ENCODE data around the gene CACFD1.
"Not testable (repeated sequence)": the region's sequence is repeated elsewhere in the genome, so short reads cannot be mapped to it uniquely, and the experiment has no call there.

CACFD1 gene

GRCh38 chr9:133441571-133441970 lies 18.2 kb upstream of the CACFD1 start:
- no peak for DNase-seq

DNA sequence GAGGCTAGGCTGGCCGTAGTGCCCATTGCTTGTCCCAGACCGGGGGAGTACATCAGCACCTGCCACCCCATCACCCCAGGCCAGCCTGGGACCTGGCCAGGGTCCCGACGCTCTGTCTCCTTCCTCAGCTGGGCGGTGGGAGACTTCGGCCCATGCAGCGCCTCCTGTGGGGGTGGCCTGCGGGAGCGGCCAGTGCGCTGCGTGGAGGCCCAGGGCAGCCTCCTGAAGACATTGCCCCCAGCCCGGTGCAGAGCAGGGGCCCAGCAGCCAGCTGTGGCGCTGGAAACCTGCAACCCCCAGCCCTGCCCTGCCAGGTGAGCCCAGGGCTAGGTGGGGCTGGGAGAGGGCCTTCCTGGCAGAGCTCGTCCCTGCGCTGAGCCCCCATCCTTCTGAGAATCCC lies 16.5 kb upstream of the CACFD1 start:
- DNase-seq: no peak

GRCh38 chr9:133443982-133444381 lies 15.8 kb upstream of the CACFD1 start:
- DNase-seq: no peak

DNA sequence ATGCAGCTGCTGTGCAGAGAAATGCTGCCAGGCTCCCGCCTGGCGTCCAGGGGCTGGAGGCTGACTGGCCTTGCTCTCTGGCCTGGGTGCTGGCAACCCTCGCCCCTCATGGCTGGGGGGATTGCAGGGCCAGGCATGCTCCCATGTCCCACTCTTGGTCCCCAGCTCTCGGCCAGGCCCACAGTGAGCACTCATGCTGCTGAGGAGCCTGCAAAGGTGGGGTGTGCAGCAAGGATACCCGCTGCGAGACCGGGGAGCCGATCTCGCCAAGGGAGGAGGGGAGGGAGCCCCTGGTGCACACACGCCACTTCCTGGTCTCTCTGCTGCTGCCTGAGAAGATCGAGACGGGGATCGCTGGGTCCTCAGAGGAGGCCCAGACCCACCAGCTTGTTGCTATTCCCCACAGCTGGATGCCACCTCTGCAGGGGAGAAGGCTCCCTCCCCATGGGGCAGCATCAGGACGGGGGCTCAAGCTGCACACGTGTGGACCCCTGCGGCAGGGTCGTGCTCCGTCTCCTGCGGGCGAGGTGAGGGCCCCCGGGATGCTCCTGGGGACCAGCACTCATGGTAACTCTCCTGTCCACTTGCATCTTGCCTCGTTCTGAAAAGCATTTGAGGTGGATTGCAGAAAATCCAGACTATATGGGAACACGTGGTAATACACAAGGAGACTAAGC lies 14.3 kb upstream of the CACFD1 start:
- DNase-seq: no peak

DNA sequence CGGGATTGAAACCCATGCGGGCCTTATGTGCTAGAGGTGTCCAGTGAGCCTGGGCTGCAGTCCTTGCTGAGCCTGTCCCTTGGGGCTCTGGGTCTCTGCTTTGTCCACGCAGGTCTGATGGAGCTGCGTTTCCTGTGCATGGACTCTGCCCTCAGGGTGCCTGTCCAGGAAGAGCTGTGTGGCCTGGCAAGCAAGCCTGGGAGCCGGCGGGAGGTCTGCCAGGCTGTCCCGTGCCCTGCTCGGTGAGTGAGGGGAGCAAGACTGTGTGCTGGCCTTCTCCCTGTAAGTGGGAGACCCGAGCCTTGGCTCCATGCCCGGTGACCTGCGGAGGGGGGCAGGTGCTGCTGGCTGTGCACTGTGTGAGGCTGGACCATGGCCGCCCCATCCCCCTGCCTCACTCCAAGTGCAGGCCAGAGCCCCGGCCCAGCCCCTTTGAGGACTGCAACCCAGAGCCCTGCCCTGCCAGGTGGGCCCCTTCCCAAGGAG lies 11.2 kb upstream of the CACFD1 start:
- no peak for DNase-seq

- DNase-seq: no peak
Measured at GRCh38 chr9:133449760-133450159, 10.0 kb upstream of the CACFD1 start.

DNA sequence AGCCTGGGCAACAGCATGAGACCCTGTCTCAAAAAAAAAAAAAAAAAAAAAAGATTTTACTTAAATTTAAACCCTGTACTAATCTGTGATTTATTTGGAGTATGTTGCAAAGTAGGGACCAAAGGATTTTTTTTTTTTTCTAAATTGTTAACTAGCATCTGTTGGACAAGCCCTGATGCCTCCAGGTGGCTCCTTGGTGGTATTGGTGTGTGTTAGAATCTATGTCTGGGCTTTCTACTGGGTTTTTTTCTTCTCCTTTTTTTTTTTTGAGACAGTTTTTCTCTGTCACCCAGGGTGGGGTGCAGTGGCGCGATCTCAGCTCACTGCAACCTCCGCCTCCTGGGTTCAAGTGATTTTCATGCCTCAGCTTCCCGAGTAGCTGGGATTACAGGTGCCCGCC lies 7.9 kb upstream of the CACFD1 start:
- not testable (repeated sequence) for DNase-seq

GRCh38 chr9:133452562-133452961 lies 7.2 kb upstream of the CACFD1 start:
- no peak for DNase-seq

DNA sequence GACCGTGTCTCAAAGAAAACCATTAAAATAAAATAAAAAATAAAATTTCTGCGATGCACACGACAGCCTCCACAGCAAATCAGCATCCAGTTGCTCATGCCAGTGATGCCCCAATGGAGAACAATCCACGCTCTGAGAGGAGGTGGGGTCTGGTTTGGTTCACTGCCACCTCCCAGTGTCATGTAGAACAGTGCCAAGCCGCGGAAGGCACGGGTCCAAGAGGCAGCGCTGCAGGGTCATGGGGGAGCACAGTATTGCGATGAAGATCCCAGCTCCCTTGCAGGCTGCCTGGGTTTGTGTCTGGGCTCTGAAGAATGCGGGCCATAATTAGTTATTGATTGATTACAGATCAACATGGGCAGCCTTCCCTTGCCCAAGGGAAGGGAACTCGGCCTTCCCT lies 6.1 kb upstream of the CACFD1 start:
- no peak for DNase-seq

DNA sequence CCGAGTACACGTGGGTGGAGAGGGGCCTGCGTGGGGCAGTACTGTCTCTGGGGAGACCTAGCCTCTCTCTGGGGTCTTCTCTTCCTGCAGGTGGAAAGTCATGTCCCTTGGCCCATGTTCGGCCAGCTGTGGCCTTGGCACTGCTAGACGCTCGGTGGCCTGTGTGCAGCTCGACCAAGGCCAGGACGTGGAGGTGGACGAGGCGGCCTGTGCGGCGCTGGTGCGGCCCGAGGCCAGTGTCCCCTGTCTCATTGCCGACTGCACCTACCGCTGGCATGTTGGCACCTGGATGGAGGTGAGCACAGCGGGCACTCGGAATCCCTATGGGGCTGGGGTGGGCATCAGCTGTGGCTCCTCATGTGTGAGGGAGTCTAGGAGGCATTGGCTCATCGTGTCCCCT lies 5.5 kb upstream of the CACFD1 start:
- DNase-seq: no peak

DNA sequence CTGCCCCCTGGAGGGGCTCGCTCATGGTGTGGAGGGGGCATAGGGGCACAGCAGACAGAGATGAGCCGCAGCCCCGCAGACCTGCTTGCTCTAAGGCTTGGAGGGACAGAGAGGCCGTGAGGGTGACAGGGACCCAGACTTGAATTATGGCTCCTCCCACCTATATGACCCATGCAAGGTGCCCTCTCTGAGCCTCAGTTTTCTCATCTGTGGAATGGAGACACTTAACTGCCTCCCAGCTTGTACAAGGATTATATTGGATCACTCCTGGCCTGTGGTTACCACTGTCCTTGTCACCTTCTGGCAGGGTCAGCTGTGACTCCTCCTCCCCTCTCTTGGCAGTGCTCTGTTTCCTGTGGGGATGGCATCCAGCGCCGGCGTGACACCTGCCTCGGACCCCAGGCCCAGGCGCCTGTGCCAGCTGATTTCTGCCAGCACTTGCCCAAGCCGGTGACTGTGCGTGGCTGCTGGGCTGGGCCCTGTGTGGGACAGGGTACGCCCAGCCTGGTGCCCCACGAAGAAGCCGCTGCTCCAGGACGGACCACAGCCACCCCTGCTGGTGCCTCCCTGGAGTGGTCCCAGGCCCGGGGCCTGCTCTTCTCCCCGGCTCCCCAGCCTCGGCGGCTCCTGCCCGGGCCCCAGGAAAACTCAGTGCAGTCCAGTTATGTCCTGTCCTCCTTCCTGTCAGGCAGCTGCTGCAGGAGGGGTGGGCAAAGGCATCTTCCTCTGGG lies 4.7 kb upstream of the CACFD1 start:
- DNase-seq: no peak

DNA sequence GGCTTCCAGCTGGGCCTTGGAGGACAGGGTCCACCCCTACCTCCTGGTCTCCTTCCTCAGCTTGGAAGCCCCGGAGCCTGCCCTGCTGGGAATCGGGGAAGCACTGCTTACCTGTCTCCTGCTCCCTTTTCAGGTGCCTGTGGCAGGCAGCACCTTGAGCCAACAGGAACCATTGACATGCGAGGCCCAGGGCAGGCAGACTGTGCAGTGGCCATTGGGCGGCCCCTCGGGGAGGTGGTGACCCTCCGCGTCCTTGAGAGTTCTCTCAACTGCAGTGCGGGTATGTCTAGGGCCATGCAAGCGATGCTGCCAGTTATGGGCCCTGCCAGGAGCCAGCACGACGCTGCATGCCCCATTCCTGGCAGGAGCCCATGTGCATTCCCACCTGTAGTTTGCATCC lies 3.8 kb upstream of the CACFD1 start:
- DNase-seq: no peak

DNA sequence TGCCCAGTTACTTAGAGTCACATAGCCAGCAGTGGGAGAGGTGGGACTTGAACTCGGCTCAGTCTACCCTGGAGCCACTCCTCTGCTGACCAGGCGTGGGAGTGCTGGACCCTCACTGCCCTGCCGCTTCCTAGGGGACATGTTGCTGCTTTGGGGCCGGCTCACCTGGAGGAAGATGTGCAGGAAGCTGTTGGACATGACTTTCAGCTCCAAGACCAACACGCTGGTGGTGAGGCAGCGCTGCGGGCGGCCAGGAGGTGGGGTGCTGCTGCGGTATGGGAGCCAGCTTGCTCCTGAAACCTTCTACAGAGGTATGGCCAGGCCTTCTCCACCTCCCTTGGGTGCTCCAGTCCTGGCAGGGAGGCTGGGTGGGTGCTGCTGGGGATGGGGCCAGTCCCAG lies 3.4 kb upstream of the CACFD1 start:
- no peak for DNase-seq

GRCh38 chr9:133457233-133457632 lies 2.5 kb upstream of the CACFD1 start:
- no peak for DNase-seq

- no peak for DNase-seq
Measured at GRCh38 chr9:133457748-133458147, 2.0 kb upstream of the CACFD1 start.

GRCh38 chr9:133458643-133459312 lies 1.0 kb upstream of the CACFD1 start:
- DNase-seq: no peak

DNA sequence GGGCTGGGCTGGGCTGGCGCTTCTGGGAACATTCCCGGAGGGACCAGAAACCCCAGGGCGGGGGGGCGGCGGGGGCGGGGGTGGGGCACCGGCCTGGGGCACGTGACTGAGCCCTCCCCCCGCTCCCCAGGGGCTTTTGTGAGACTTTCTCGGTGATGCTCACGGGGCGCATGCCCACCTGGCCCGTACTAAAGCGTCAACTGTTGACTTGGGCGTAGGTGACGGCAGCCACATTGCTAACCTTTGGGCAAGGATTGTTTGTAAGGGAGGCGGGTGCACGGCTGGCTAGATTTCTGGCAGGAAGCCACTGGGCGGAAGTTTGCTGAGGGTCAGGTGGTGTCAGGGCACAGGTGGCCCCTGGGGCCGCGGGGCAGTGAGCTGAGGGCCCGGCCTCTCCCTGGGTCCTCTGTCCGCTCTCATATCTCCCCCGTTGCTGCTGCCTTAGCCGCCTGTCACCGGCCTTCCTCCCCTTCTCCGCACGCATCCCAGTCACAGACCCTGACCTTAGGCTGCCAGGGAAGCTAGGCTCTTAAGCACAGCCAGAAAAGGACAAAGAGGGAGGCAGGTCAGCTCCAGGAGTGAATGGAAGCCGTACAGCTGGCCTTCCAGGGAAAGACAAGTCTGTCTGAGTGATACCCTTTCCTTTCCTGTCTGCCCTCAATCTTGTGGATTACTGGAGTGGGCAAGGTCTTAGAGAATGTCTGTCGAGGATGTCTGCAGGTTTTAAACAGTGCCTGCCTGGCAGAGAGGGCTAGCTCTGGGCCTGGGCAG lies 812 bp downstream of the CACFD1 start:
- DNase-seq: no peak

DNA sequence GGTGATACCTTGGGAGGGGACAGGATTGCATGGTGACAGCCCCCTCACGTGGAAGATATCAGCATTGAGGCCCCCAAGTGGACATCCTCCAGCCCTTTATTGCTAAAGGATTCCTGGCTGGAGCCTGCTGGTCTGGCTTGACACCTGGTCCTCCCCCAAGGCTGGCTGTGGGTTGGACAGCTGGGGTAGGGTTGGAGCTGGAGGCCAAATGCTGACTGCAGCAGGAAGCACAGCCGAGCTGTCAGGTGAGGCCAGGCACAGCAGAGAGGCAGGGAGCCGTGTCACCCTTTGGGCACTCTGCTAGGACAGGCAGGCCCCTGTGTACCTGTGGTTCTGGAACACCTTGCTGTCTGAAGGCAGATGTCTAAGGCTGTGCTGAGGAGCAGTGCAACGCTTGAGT lies 2.2 kb downstream of the CACFD1 start:
- DNase-seq: no peak

GRCh38 chr9:133463234-133463863 lies 3.6 kb downstream of the CACFD1 start:
- no peak for DNase-seq

DNA sequence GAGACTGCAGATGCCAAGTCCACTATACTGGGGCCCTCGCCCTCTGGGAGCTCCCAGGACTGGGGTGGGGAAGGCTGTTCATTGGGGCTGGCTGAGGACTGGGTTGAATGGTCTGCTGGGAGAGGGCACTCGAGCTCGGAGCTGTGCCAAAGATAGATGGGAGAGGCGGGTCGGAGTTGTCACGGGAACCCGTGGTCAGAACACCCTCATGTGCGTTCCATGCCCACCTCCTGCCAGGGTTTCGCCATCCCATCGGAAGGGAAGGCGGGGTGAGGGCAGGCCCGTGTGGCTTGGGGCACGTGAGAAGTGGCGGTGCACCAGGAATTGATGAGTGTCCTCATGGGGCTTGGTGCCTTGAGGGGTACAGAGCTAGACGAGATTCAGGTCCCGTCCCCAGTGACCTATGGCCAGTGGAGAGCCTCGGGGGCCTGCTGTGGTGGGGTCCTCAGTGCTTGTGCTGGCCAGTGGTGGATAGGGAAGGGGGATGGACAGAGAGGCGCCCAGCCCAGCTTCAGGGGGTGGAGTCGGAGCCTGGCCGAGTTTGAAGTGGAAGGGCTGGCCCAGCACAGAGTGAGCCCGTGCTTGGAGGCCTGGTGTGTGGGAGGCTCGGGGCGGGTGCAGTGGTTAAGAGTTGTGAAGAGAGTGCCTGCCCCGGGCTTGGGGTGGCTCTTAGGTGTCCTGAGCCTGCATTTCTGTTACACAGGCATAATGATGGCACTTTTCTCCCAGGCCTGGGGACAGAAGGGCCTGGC lies 4.3 kb downstream of the CACFD1 start:
- DNase-seq: no peak

GRCh38 chr9:133464638-133465037 lies 4.9 kb downstream of the CACFD1 start:
- no peak for DNase-seq

DNA sequence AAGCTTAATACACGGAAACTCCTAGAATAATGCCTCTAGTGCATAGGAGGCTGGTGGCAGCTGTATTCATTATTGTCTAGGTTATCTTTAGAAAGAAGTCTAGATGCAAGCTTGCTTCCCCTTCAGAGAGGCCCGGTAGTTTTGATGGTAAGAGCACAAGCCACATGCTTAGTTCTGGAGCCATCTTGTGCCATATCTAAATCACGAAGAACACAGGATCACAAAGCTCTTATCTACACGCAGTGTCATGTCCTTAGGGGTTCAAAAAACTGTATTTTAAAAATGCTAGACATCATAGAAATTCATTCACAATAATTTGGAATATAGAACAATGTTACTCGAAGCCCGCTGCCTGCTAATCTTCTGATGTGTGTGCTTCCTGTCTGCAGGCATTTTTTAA lies 6.2 kb downstream of the CACFD1 start:
- no peak for DNase-seq
